NB4 (cell line): ENCODE results near the gene NBEA.

Experiments
- DNase-seq: peaks from one replicate; pipeline ENCODE4 v3.0.0; 2010; ENCODE audit warnings: low read depth
- H3K4me3 ChIP-seq: one replicate; pipeline ENCODE4 v1.5.1; 2011; ENCODE audit warnings: mild to moderate bottlenecking, low read depth, low read length, moderate library complexity
- CTCF ChIP-seq: IDR thresholded peaks from one replicate; pipeline ENCODE4 v1.5.1; 2012; ENCODE audit warnings: low read depth, low read length
- MAX ChIP-seq: IDR thresholded peaks from 2 replicates; pipeline ENCODE4 v1.6.1; 2011; ENCODE audit warnings: low read depth, low read length
- MYC ChIP-seq: IDR thresholded peaks from 2 replicates; pipeline ENCODE4 v1.6.1; 2011; ENCODE audit warnings: low read depth, low read length
- POLR2A ChIP-seq: IDR thresholded peaks from 2 replicates; pipeline ENCODE4 v1.6.1; 2011; ENCODE audit warnings: mild to moderate bottlenecking; ENCODE audit not compliant: insufficient read length; ENCODE audit errors: extremely low read depth

NBEA gene

GRCh38 chr13:35498231-35498630 lies 556.2 kb downstream of the NBEA start:
- no peak overlapping the region for H3K4me3 ChIP-seq
- no peak for DNase-seq
- no peak for TF ChIP-seq MAX
- TF ChIP-seq MYC = no peak
- no peak for TF ChIP-seq CTCF
- no peak for TF ChIP-seq POLR2A

- TF ChIP-seq MAX = no peak
- no peak for TF ChIP-seq CTCF
- no peak for TF ChIP-seq POLR2A
- TF ChIP-seq MYC = no peak
- DNase-seq = no peak
- no peak overlapping the region for H3K4me3 ChIP-seq
These were observed 557.2 kb downstream of the NBEA start for GRCh38 chr13:35499196-35499662.

GRCh38 chr13:35499676-35500075 lies 557.6 kb downstream of the NBEA start:
- no peak overlapping the region for H3K4me3 ChIP-seq
- no peak for DNase-seq
- TF ChIP-seq MYC (no peak), MAX (no peak), CTCF (no peak), POLR2A (no peak)

GRCh38 chr13:35500144-35500543 lies 558.1 kb downstream of the NBEA start:
- TF ChIP-seq MYC = no peak
- no peak for TF ChIP-seq POLR2A
- TF ChIP-seq MAX = no peak
- no peak for TF ChIP-seq CTCF
- no peak overlapping the region for H3K4me3 ChIP-seq
- DNase-seq = no peak

GRCh38 chr13:35501661-35502235 lies 559.7 kb downstream of the NBEA start:
- TF ChIP-seq POLR2A (no peak), MAX (no peak), CTCF (no peak), MYC (no peak)
- H3K4me3 ChIP-seq = no peak overlapping the region
- no peak for DNase-seq
